NCI-H748 (cell line): ENCODE measurements around the gene SDE2.
"Not testable (repeated sequence)": the region's sequence is repeated elsewhere in the genome, so short reads cannot be mapped to it uniquely, and the experiment has no call there.

Experiments used
- DNase-seq: peaks from one replicate; lab custom pipeline; 2025; ENCODE audit not compliant: unreplicated experiment; lab: John Stamatoyannopoulos, UW

SDE2 gene

DNA sequence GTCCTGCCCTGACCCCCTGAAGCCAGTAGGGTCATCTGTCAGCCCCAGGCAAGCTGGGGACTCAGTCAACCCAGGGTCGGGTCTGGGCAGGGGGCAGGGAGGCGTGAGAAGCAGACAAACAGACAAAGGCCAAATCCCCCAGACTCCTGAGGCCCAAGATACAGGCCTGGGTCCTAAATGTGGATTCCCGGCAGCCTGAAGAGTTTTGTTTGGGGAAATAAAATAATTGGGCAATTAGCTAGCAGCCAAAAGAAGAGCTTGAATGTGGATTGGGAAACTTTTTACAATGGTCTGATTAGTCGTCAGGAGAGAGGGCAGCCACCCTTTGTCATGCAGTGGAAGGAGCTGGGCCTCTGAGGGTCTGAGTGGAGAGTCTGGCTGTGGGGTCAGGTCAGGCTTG is 53.6 kb downstream of the SDE2 start:
- DNase-seq: no peak

DNA sequence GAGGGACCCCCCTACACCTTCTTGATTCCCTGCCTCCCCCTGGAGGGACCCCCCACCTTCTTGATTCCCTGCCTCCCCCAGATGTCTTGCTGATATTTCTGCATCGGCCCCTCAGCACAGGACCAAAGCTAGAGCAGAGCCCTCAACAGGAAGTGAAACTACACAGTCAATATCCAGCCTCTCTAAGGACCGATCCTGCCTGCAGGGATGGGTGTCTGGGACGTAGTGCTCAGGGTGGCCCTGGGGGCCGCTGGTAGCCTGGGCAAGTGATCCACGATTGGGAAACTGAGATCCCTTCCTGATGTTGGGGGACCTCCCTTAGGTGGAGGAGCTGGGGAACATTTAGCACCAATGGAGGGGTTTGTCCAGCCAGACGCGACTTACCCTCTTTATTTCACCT is 54.2 kb downstream of the SDE2 start:
- no peak for DNase-seq

GRCh38 chr1:225944387-225944786 is 54.8 kb downstream of the SDE2 start:
- no peak for DNase-seq

DNA sequence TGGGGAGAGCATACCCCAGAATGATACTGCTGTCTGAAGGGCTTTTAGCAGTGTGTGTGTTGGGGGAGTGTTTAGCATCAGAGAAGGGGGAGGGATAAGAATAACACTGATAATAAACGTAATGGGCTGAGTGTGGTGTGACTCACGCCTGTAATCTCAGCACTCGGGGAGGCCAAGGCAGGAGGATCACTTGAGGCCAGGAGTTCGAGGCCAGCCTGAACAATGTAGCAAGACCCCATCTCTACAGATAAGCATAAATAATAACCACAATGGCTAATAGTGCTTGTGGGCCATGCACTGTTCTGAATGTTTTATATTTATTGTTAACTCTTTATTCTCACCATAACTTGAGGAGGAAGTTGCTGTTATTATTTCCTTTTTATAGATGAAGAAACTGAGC is 55.6 kb downstream of the SDE2 start:
- no peak for DNase-seq

DNA sequence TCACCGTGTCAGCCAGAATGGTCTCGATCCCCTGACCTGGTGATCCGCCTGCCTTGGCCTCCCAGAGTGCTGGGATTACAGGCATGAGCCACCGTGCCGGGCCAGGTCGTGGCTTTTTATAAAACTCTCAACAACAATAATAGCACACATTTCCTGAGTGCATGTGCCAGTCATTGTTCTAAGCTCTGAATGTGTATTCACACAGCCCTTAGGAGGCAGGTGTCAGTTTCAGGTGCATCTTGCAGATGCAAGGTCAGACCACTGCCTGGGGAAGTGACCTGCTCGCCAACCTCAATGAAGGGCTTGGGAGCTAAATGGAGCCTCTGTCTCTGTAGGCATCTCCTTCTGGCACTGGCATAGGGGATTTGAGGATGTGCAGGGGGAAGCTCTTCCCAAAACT is 56.6 kb downstream of the SDE2 start:
- DNase-seq: no peak

GRCh38 chr1:225941942-225942222 is 57.3 kb downstream of the SDE2 start:
- no peak for DNase-seq

DNA sequence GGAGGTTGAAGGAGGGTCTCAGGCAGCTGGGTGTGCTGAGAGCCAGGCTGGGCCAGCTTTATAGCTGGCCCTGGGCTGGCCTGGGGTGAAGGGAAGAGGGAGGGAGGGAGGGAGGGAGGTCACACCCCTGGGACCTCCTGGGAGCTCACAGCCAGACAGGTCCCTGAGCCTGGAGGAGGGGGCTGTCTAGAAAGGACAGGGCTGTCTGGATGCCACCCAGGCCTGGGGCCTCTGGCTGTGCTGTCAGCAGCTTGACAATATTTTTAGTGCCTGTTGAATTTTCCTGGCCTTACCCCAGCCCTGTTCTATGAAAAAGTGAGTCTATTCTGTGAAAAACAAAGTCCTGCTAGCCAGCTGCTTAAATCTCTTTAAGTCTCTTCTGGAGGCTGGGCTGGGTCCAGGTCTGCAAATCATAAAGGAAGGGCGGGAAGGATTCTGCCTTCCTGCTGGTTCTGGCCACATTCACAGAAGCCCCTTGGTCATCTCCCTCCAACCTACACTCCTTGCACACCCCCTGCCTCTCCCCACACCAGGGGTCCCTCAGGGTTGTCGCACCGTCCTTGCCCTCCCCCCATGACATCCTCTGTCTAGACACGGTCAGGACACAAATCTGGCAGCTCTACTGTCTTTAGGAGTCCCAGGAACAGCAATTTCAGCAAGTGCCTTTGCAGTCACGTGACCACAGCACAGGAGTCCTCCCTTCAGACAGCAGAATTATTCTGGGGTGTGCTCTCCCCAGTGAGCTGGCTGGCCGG is 57.8 kb downstream of the SDE2 start, which contains the start of gene LEFTY2:
Gene LEFTY2 (minus strand): TSS at position 34 of the 755 bp plus-strand sequence. CDS start 80 bp downstream, outside the sequence.
- no peak for DNase-seq

DNA sequence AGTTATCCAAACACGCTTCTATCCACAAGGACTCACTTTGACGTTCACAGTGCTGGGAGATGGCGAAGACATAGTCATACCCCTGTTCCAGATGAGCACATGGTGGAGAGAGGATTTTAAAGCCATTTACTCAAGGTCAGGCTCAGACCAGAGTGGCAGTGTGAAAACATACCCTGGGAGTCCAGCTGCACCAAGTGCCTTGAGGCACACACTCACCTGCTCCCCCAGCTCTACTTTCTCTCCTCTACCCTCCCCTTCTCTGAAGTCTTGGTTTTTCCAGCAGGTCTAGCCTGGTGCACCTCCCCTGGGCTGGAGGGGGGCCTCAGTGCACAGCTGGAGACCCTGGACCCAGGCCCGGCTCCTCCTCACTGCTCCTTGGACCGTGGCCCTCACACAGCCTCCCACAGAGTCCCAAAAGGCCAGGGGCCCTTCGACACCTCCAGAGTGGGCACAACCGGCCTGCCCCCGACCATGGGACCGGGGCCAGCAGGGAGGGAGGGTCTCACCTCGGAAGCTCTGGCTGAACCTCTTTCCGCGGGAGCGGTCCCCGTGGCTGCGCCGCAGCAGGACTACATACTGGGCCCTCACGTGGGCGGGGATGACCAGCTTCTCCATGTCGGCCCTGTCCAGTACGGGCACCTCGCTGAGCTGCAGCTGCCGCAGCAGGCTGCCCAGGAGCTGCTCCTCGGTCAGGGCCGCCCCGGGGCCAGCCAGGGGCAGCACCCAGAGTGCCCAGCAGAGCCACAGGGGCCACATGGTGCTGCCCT is 58.6 kb downstream of the SDE2 start:
- DNase-seq: no peak

DNA sequence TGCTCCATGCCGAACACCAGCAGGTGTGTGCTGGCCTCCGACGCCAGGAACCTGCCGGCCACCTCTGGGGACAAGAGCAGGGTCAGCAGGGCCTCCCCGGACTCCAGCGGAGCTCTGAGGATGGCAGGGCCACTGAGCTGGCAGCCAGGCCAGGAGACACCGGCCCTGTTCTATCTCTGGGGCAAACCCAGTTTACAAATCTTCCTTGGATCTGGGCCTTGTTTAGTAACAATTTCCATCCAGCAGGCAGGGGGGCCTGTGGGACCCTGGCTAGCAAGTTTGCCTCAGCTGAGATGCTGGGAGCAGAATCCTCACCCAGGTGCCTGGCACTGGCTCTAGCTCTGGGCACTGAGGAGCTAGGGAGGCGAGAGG is 59.2 kb downstream of the SDE2 start:
- not testable (repeated sequence) for DNase-seq

- not testable (repeated sequence) for DNase-seq
Measured at GRCh38 chr1:225939097-225939938, 59.8 kb downstream of the SDE2 start.

DNA sequence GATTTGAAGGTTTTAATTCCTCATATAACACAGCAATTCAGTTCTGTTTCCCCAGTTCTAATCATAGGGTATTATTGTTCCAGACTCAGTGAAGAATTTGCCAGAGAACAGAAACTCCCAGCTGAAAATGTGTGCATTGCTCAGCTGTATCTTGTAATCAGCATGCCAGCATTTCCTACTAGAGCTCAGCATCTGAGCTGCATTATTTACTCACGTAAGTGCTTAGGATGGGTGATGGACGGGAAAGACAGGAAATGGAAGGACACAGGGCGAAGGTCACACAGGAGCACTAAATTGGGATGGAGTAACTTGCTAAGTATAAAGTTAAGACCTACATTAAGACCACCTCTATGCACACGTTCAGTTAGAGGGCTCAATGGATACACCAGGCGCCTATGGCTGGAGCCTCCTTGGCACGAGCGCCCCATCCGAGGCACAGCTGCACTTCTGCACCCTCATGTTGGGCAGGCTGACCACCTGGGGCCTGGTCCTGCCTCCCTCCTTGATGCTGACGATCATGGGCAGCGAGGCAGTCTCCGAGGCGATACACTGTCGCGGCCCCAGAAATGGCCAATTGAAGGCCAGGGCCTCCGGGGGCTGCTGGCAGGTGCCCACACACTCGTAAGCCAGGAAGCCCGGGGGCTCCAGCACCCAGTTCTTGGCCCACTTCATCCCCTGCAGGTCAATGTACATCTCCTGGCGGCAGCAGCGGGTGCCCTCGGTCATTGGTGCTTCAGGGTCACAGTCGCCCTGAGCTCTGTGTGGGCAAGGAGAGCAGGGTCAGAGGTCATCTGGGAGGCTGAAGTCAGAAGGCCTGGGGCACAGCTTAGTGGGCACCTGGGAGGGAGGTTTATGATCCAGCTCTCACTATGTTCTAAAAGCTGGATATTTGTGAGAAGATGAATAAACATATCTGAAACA is 61.8 kb downstream of the SDE2 start:
- no peak for DNase-seq

DNA sequence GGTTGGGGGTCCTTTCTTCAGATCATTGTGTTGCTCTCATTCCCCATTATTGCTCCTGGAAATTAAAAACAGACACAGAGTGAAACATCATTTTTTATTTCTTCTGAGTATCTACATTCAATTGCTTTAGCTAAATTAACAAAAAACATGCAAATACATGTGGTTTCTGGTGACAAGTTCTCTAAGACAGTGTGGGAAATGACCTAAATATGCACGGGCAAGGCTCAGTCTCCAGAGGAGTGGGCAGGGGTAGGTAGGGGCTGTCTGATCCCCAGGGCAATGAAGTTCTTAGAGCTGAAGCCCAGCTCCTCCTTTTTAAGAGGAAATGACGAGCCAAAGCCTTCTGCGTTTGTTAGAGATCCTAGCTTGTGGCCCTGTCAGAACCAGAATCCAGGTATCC is 62.6 kb downstream of the SDE2 start:
- DNase-seq: no peak

GRCh38 chr1:225936086-225936485 is 63.1 kb downstream of the SDE2 start:
- not testable (repeated sequence) for DNase-seq

- DNase-seq: no peak
Measured at GRCh38 chr1:225934711-225935110, 64.4 kb downstream of the SDE2 start.

GRCh38 chr1:225933072-225933471 is 66.1 kb downstream of the SDE2 start:
- no peak for DNase-seq
